Kidney glomerular epithelial cell (primary cell): ENCODE measurements around the gene XPNPEP2.

Source experiments
- DNase-seq: peaks from one replicate; lab custom pipeline; 2025; lab: John Stamatoyannopoulos, UW

XPNPEP2 gene

GRCh38 chrX:129750971-129751370 lies 12.2 kb downstream of the XPNPEP2 start:
- no peak for DNase-seq

GRCh38 chrX:129754056-129755024 lies 15.6 kb downstream of the XPNPEP2 start:
- DNase-seq, result no peak

- DNase-seq, result no peak
Observed at GRCh38 chrX:129755779-129756650, 17.2 kb downstream of the XPNPEP2 start.

- no peak for DNase-seq
Observed at GRCh38 chrX:129759576-129760061, 20.8 kb downstream of the XPNPEP2 start.

GRCh38 chrX:129760155-129760554 lies 21.4 kb downstream of the XPNPEP2 start:
- DNase-seq, result no peak

- DNase-seq, result no peak
Observed at GRCh38 chrX:129760981-129761380, 22.2 kb downstream of the XPNPEP2 start.

- no peak for DNase-seq
Observed at GRCh38 chrX:129761596-129761995, 22.8 kb downstream of the XPNPEP2 start.

GRCh38 chrX:129762448-129762847 lies 23.7 kb downstream of the XPNPEP2 start:
- DNase-seq, result no peak

- no peak for DNase-seq
Observed at GRCh38 chrX:129763666-129764065, 24.9 kb downstream of the XPNPEP2 start.

- DNase-seq, result no peak
Observed at GRCh38 chrX:129768186-129768585, 29.4 kb downstream of the XPNPEP2 start.

GRCh38 chrX:129768586-129769466 lies 30.0 kb downstream of the XPNPEP2 start:
- no peak for DNase-seq

GRCh38 chrX:129769467-129770154 lies 30.8 kb downstream of the XPNPEP2 start:
- no peak for DNase-seq

GRCh38 chrX:129771266-129771995 lies 32.7 kb downstream of the XPNPEP2 start:
- no peak for DNase-seq

GRCh38 chrX:129772796-129773431 lies 34.1 kb downstream of the XPNPEP2 start:
- no peak for DNase-seq

GRCh38 chrX:129773649-129774458 lies 35.1 kb downstream of the XPNPEP2 start:
- no peak for DNase-seq

GRCh38 chrX:129777218-129778030 lies 38.6 kb downstream of the XPNPEP2 start:
- no peak for DNase-seq

- DNase-seq, result no peak
Observed at GRCh38 chrX:129779086-129779672, 40.4 kb downstream of the XPNPEP2 start.

- DNase-seq, result no peak
Observed at GRCh38 chrX:129779747-129780146, 41.0 kb downstream of the XPNPEP2 start, which contains the start of gene SASH3. SASH3 (plus strand) TSS chrX:129779949; CDS start chrX:129780098, 149 bp downstream.
